Endothelial cell of umbilical vein (primary cell): ENCODE data around the gene SLC33A1.

Experiments
- POLR2AphosphoS5 ChIP-seq: IDR thresholded peaks from 2 replicates; pipeline ENCODE4 v1.6.1; 2012; ENCODE audit warnings: low read depth, mild to moderate bottlenecking, control low read depth, low read length, moderate library complexity; ENCODE audit not compliant: insufficient read depth
- TF ChIP-seq, protein P1 (sequence below), 2 donors: IDR thresholded peaks; 1 replicate in 1 of 2; 2 replicates in 1 of 2; pipeline ENCODE4 v1.5.1; 2011; ENCODE audit warnings: low read length in 2 of 2, mild to moderate bottlenecking in 2 of 2, moderate library complexity in 2 of 2, control low read depth in 1 of 2, inconsistent platforms in 1 of 2, low read depth in 1 of 2; ENCODE audit not compliant: insufficient read depth in 1 of 2; ENCODE audit errors: extremely low read depth in 1 of 2

DNA sequence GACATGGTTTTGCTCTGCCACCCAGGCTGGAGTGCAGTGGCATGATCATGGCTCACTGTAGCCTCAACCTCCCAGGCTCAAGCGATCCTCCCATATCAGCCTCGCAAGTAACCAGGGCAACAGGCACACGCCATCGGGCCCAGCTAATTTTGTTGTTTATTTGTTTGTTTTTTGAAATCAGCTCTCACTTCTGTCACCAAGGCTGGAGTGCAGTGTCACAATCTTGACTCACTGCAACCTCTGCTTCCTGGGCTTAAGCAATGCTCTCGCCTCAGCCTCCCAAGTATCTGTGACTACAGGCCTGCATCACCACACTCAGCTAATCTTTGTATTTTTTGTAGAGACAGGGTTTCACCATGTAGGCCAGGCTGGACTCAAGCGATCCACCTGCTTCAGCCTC, 83.1 kb downstream of the SLC33A1 start:
- no peak for TF ChIP-seq POLR2AphosphoS5
- TF ChIP-seq, protein P1, sequence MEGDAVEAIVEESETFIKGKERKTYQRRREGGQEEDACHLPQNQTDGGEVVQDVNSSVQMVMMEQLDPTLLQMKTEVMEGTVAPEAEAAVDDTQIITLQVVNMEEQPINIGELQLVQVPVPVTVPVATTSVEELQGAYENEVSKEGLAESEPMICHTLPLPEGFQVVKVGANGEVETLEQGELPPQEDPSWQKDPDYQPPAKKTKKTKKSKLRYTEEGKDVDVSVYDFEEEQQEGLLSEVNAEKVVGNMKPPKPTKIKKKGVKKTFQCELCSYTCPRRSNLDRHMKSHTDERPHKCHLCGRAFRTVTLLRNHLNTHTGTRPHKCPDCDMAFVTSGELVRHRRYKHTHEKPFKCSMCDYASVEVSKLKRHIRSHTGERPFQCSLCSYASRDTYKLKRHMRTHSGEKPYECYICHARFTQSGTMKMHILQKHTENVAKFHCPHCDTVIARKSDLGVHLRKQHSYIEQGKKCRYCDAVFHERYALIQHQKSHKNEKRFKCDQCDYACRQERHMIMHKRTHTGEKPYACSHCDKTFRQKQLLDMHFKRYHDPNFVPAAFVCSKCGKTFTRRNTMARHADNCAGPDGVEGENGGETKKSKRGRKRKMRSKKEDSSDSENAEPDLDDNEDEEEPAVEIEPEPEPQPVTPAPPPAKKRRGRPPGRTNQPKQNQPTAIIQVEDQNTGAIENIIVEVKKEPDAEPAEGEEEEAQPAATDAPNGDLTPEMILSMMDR (IDR thresholded peaks at IDR 0.05; ENCODE audit: extremely low read depth in 1 of 2, insufficient read depth in 1 of 2, low read depth in 1 of 2, low read length in 2 of 2): no peak
